Astrocyte (in vitro differentiated cells and primary cell): ENCODE data around the gene TUBA1A.

ENCODE experiments used
- CTCF ChIP-seq: IDR thresholded peaks from 2 replicates; pipeline ENCODE4 v1.5.1; 2011; ENCODE audit warnings: low read depth, mild to moderate bottlenecking, inconsistent platforms, low read length, moderate library complexity; ENCODE audit not compliant: insufficient read depth
- EZH2 ChIP-seq: IDR thresholded peaks from 2 replicates; pipeline ENCODE4 v1.6.1; 2012; ENCODE audit warnings: mild to moderate bottlenecking, low read length, inconsistent platforms; ENCODE audit not compliant: insufficient read depth

GRCh38 chr12:49146406-49146805 lies 42.5 kb downstream of the TUBA1A start:
- no peak for TF ChIP-seq CTCF
- no peak for TF ChIP-seq EZH2
